LoVo (cell line): ENCODE results near the gene IRF8.
"Not testable (repeated sequence)": the region's sequence is repeated elsewhere in the genome, so short reads cannot be mapped to it uniquely, and the experiment has no call there.

Experiments
- DNase-seq: peaks from one replicate; pipeline ENCODE4 v3.0.0-alpha.2; 2016; ENCODE audit warnings: low spot score

IRF8 gene

GRCh38 chr16:85894266-85894665, 4.7 kb upstream of the IRF8 start:
- no peak for DNase-seq

GRCh38 chr16:85897382-85897781, 1.6 kb upstream of the IRF8 start:
- no peak for DNase-seq

GRCh38 chr16:85899444-85899843, 482 bp downstream of the IRF8 start:
- no peak for DNase-seq

- DNase-seq = no peak
Observed at GRCh38 chr16:85900027-85900792, 1.2 kb downstream of the IRF8 start.

- no peak for DNase-seq
Observed at GRCh38 chr16:85901110-85901509, 2.1 kb downstream of the IRF8 start.

GRCh38 chr16:85901773-85902365, 2.9 kb downstream of the IRF8 start:
- no peak for DNase-seq

- no peak for DNase-seq
Observed at GRCh38 chr16:85902366-85903155, 3.6 kb downstream of the IRF8 start.

- DNase-seq = no peak
Observed at GRCh38 chr16:85903559-85903958, 4.6 kb downstream of the IRF8 start.

GRCh38 chr16:85905110-85906095, 6.4 kb downstream of the IRF8 start:
- no peak for DNase-seq

GRCh38 chr16:85906349-85906748, 7.4 kb downstream of the IRF8 start:
- no peak for DNase-seq

GRCh38 chr16:85907231-85907630, 8.3 kb downstream of the IRF8 start:
- not testable (repeated sequence) for DNase-seq

- no peak for DNase-seq
Observed at GRCh38 chr16:85908444-85908843, 9.5 kb downstream of the IRF8 start.

- no peak for DNase-seq
Observed at GRCh38 chr16:85908889-85909589, 10.1 kb downstream of the IRF8 start.

GRCh38 chr16:85909932-85910853, 11.2 kb downstream of the IRF8 start:
- no peak for DNase-seq

GRCh38 chr16:85910854-85911247, 11.9 kb downstream of the IRF8 start:
- DNase-seq = no peak

- no peak for DNase-seq
Observed at GRCh38 chr16:85911251-85911930, 12.4 kb downstream of the IRF8 start.

- DNase-seq = no peak
Observed at GRCh38 chr16:85912211-85912974, 13.4 kb downstream of the IRF8 start.

- no peak for DNase-seq
Observed at GRCh38 chr16:85913141-85913601, 14.2 kb downstream of the IRF8 start.
